WTC11 (cell line): ENCODE data around the gene ELMO1. TPM values are rescaled to one million over a fixed set of nuclear protein-coding genes. Genes with fewer than 3 reads are reported as not detected.

Experiments used
- ATAC-seq: fragments of 200-7000 bp; cut with Tn5 transposase; 2 replicates; pipeline ENCODE4 v1.10.0; 2021; ENCODE audit warnings: mild to moderate bottlenecking, moderate library complexity
- CTCF ChIA-PET: fragments of 300-600 bp; sonication (Branson Sonifier 250); formaldehyde crosslinking; loops from one replicate; lab custom pipeline; 2021; ENCODE audit warnings: antibody characterized with exemption; lab: Charles Lee
- POLR2A ChIA-PET: fragments of 350-600 bp; sonication (Branson Sonifier 250); formaldehyde crosslinking; loops from one replicate; lab custom pipeline; 2021; ENCODE audit warnings: antibody characterized with exemption; lab: Charles Lee
- DNase-seq: peaks from one replicate; pipeline ENCODE4 v3.0.0; 2021; ENCODE audit warnings: low spot score
- H3K27ac Mint-ChIP-seq: 2 replicates; pipeline ENCODE4 v1.8.0; 2021; ENCODE audit warnings: mixed read lengths
- H3K27me3 Mint-ChIP-seq: 2 replicates; pipeline ENCODE4 v1.8.0; 2021; ENCODE audit warnings: low read depth, mild to moderate bottlenecking, moderate library complexity, mixed read lengths
- H3K36me3 Mint-ChIP-seq: 2 replicates; pipeline ENCODE4 v1.8.0; 2021; ENCODE audit warnings: mixed read lengths
- H3K4me1 Mint-ChIP-seq: 2 replicates; pipeline ENCODE4 v1.8.0; 2022; ENCODE audit warnings: mixed read lengths
- H3K4me3 Mint-ChIP-seq: 2 replicates; pipeline ENCODE4 v1.8.0; 2021; ENCODE audit warnings: mild to moderate bottlenecking, moderate library complexity, mixed read lengths
- H3K9me3 Mint-ChIP-seq: 2 replicates; pipeline ENCODE4 v1.8.0; 2021; ENCODE audit warnings: mixed read lengths
- CREB1 ChIP-seq: sonication (generic); formaldehyde crosslinking; IDR thresholded peaks from 2 replicates; pipeline ENCODE4 v1.8.0; 2023; ENCODE audit warnings: mild to moderate bottlenecking, missing genetic modification reagents
- CREM ChIP-seq: sonication (generic); formaldehyde crosslinking; IDR thresholded peaks from 2 replicates; pipeline ENCODE4 v1.8.1; 2022; ENCODE audit warnings: mild to moderate bottlenecking, missing genetic modification reagents, moderate library complexity
- EMX1 ChIP-seq: fragments of 250-450 bp; sonication (Bioruptor Pico); IDR thresholded peaks from 2 replicates; pipeline ENCODE4 v1.8.0; 2021; ENCODE audit warnings: mild to moderate bottlenecking
- ESRRA ChIP-seq: sonication (generic); formaldehyde crosslinking; IDR thresholded peaks from 2 replicates; pipeline ENCODE4 v1.8.1; 2022; ENCODE audit warnings: mild to moderate bottlenecking, missing genetic modification reagents, borderline replicate concordance
- ETV6 ChIP-seq: sonication (generic); formaldehyde crosslinking; IDR thresholded peaks from 2 replicates; pipeline ENCODE4 v1.8.1; 2022; ENCODE audit warnings: mild to moderate bottlenecking, missing genetic modification reagents
- FOXP1 ChIP-seq: sonication (generic); formaldehyde crosslinking; IDR thresholded peaks from 2 replicates; pipeline ENCODE4 v1.8.0; 2022; ENCODE audit warnings: missing genetic modification reagents, mild to moderate bottlenecking, moderate library complexity, borderline replicate concordance
- NFE2L1 ChIP-seq: sonication (generic); formaldehyde crosslinking; IDR thresholded peaks from 2 replicates; pipeline ENCODE4 v1.8.1; 2023; ENCODE audit warnings: missing genetic modification reagents
- NFYB ChIP-seq: sonication (generic); formaldehyde crosslinking; conservative IDR thresholded peaks from 2 replicates; pipeline ENCODE4 v1.8.0; 2022; ENCODE audit warnings: low read depth, missing genetic modification reagents
- NR3C1 ChIP-seq: sonication (generic); formaldehyde crosslinking; conservative IDR thresholded peaks from 2 replicates; pipeline ENCODE4 v1.8.1; 2023; ENCODE audit warnings: low read depth, mild to moderate bottlenecking, missing genetic modification reagents
- SMAD3 ChIP-seq: sonication (generic); formaldehyde crosslinking; IDR thresholded peaks from 2 replicates; pipeline ENCODE4 v1.8.0; 2022; ENCODE audit warnings: missing genetic modification reagents, mild to moderate bottlenecking, borderline replicate concordance
- SP1 ChIP-seq: sonication (generic); formaldehyde crosslinking; conservative IDR thresholded peaks from 2 replicates; pipeline ENCODE4 v1.8.1; 2022; ENCODE audit warnings: missing genetic modification reagents
- ZNF138 ChIP-seq: sonication (generic); formaldehyde crosslinking; conservative IDR thresholded peaks from 2 replicates; pipeline ENCODE4 v1.8.1; 2022; ENCODE audit warnings: mild to moderate bottlenecking, moderate library complexity, missing genetic modification reagents
- ZNF219 ChIP-seq: sonication (generic); formaldehyde crosslinking; IDR thresholded peaks from 2 replicates; pipeline ENCODE4 v1.8.0; 2023; ENCODE audit warnings: missing genetic modification reagents, mild to moderate bottlenecking, borderline replicate concordance
- ZNF396 ChIP-seq: fragments of 250-450 bp; sonication (Bioruptor Pico); IDR thresholded peaks from 2 replicates; pipeline ENCODE4 v1.8.0; 2021; ENCODE audit warnings: mild to moderate bottlenecking, moderate library complexity, borderline replicate concordance
- total RNA-seq: library from RNA; stranded (reverse); gene quantifications from 3 replicates; pipeline ENCODE4 v1.2.3, GENCODE V29; 2021
- TF ChIP-seq, protein P1 (sequence below): sonication (generic); formaldehyde crosslinking; conservative IDR thresholded peaks from 2 replicates; pipeline ENCODE4 v1.8.1; 2022; ENCODE audit warnings: mild to moderate bottlenecking, missing genetic modification reagents
- TF ChIP-seq, protein P2 (sequence below): sonication (generic); formaldehyde crosslinking; IDR thresholded peaks from 2 replicates; pipeline ENCODE4 v1.8.0; 2022; ENCODE audit warnings: mild to moderate bottlenecking, missing genetic modification reagents
- TF ChIP-seq, protein P3 (sequence below): sonication (generic); formaldehyde crosslinking; IDR thresholded peaks from 2 replicates; pipeline ENCODE4 v1.8.1; 2022; ENCODE audit warnings: low read depth, missing genetic modification reagents, borderline replicate concordance
- TF ChIP-seq, protein P4 (sequence below): sonication (generic); formaldehyde crosslinking; IDR thresholded peaks from 2 replicates; pipeline ENCODE4 v1.8.1; 2023; ENCODE audit warnings: mild to moderate bottlenecking, moderate library complexity, missing genetic modification reagents
- TF ChIP-seq, protein P5 (sequence below): fragments of 250-450 bp; sonication (Bioruptor Pico); IDR thresholded peaks from 2 replicates; pipeline ENCODE4 v1.9.0; 2021; ENCODE audit warnings: mild to moderate bottlenecking
- TF ChIP-seq, protein P6 (sequence below): sonication (generic); formaldehyde crosslinking; IDR thresholded peaks from 2 replicates; pipeline ENCODE4 v1.8.0; 2023; ENCODE audit warnings: missing genetic modification reagents, mild to moderate bottlenecking, borderline replicate concordance
- TF ChIP-seq, protein P7 (sequence below): sonication (generic); formaldehyde crosslinking; IDR thresholded peaks from 2 replicates; pipeline ENCODE4 v1.8.0; 2022; ENCODE audit warnings: mild to moderate bottlenecking, missing genetic modification reagents
- TF ChIP-seq, protein P8 (sequence below): fragments of 250-450 bp; sonication (Bioruptor Pico); IDR thresholded peaks from 2 replicates; pipeline ENCODE4 v2.1.2; 2022; ENCODE audit warnings: mild to moderate bottlenecking, moderate library complexity

Gene ELMO1
- total RNA-seq, 1 experiment from 2014 or later = 19.4 TPM

DNA sequence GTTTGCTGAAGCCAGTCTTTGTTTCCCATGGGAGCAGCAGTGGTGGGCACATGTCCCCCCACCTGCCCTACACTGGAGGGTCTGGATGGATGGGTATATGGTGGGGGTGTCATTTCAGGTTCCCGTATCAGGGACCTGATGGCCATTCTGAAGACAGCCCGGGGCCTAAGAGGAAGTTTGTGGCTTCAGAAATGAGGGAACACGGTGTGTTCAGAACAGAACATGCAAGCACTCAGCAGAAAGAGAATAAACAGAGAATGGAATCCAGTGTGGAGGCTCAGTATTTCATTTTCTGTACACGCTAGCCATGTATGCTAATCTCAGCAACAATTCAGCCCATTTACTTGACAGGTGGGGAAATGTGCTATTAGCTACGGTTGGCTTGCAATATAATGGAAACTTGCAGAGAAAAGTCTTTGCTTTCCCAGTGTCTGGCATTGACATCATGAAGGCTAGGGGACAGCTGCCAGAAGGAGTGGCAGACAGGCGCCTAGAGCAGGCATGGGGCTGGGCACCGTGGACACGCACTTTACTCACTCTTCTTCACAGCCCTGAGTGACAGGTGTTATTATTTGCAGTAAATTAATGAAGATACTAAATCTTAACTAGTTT lies 98.6 kb downstream of the ELMO1 start (continued):
- TF ChIP-seq, protein P1, sequence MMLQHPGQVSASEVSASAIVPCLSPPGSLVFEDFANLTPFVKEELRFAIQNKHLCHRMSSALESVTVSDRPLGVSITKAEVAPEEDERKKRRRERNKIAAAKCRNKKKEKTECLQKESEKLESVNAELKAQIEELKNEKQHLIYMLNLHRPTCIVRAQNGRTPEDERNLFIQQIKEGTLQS (CRISPR knock-in tag) = no peak
- no peak for TF ChIP-seq EMX1 (CRISPR knock-in tag)

DNA sequence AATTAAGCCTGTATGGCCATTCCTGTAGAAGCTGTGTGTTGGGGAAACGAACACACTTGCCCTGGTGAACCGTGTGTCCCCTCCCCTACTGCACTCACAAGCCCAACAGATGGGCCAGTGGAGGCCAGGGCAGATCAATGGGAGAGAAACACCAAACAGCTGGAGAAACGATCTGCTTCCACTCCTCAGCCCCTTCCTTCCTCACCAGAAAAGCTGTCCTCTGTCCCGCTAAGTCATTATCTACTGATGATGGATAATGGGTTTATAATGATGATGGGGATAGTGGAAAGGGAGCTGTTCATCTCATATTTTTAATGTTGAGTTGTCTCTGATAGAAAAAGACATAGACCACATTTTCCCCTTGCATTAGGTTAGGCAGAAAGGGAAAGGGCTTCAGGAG lies 99.7 kb downstream of the ELMO1 start:
- H3K27me3 Mint-ChIP-seq = no peaks in the 10 kb centered on the region
- TF ChIP-seq, protein P2, sequence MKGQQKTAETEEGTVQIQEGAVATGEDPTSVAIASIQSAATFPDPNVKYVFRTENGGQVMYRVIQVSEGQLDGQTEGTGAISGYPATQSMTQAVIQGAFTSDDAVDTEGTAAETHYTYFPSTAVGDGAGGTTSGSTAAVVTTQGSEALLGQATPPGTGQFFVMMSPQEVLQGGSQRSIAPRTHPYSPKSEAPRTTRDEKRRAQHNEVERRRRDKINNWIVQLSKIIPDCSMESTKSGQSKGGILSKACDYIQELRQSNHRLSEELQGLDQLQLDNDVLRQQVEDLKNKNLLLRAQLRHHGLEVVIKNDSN (CRISPR knock-in tag) = no peak
- no peak for TF ChIP-seq CREM
- TF ChIP-seq ZNF138 (CRISPR knock-in tag) = no peak
- CTCF ChIA-PET = no interaction called here
- no peaks in the 10 kb centered on the region for H3K9me3 Mint-ChIP-seq
- no peak overlapping the region for H3K4me3 Mint-ChIP-seq
- no peaks in the 10 kb centered on the region for H3K36me3 Mint-ChIP-seq
- peaks cover 23% of the 10 kb centered on the region for H3K4me1 Mint-ChIP-seq
- POLR2A ChIA-PET = no interaction called here
- DNase-seq (no peak), ATAC-seq (no peak)
- H3K27ac Mint-ChIP-seq = no peak overlapping the region

DNA sequence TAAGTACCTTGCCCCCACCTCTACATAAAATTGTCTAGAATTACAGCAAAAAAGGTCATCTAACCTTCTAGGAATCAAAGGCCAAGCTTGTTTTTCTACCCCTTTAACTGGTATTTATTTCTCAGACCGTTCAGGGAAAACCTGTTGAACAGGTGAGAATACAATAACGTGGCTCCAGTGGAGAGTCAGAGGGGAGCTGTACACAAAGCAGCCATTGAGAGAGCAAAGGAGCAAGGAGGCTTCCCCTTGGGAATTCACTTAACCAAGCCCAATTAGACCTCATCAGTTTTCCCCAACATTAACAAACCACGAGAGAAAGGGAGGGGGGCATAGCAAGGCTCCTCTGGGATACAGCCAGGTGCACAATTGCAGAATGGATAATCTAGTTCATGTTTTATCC lies 101.9 kb downstream of the ELMO1 start:
- CTCF ChIA-PET = interaction anchor here (1.0 kb wide), 1 partner anchor 112 kb away, joined by 4 read pairs; no protein-coding TSS in a partner anchor
- no peak overlapping the region for H3K27ac Mint-ChIP-seq
- no peak for ATAC-seq
- H3K4me3 Mint-ChIP-seq = no peak overlapping the region
- H3K36me3 Mint-ChIP-seq = no peaks in the 10 kb centered on the region
- no peaks in the 10 kb centered on the region for H3K9me3 Mint-ChIP-seq
- no peak for DNase-seq
- TF ChIP-seq, protein P3, sequence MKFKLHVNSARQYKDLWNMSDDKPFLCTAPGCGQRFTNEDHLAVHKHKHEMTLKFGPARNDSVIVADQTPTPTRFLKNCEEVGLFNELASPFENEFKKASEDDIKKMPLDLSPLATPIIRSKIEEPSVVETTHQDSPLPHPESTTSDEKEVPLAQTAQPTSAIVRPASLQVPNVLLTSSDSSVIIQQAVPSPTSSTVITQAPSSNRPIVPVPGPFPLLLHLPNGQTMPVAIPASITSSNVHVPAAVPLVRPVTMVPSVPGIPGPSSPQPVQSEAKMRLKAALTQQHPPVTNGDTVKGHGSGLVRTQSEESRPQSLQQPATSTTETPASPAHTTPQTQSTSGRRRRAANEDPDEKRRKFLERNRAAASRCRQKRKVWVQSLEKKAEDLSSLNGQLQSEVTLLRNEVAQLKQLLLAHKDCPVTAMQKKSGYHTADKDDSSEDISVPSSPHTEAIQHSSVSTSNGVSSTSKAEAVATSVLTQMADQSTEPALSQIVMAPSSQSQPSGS (CRISPR knock-in tag) = no peak
- TF ChIP-seq ETV6 (CRISPR knock-in tag) (no peak), SP1 (CRISPR knock-in tag) (no peak), NR3C1 (CRISPR knock-in tag) (no peak), ZNF396 (no peak), ZNF219 (CRISPR knock-in tag) (no peak), SMAD3 (CRISPR knock-in tag) (no peak), ESRRA (CRISPR knock-in tag) (no peak), EMX1 (CRISPR knock-in tag) (no peak), FOXP1 (CRISPR knock-in tag) (no peak), NFYB (CRISPR knock-in tag) (no peak), CREM (no peak), NFE2L1 (CRISPR knock-in tag) (no peak), CREB1 (CRISPR knock-in tag) (no peak)
- TF ChIP-seq, protein P4, sequence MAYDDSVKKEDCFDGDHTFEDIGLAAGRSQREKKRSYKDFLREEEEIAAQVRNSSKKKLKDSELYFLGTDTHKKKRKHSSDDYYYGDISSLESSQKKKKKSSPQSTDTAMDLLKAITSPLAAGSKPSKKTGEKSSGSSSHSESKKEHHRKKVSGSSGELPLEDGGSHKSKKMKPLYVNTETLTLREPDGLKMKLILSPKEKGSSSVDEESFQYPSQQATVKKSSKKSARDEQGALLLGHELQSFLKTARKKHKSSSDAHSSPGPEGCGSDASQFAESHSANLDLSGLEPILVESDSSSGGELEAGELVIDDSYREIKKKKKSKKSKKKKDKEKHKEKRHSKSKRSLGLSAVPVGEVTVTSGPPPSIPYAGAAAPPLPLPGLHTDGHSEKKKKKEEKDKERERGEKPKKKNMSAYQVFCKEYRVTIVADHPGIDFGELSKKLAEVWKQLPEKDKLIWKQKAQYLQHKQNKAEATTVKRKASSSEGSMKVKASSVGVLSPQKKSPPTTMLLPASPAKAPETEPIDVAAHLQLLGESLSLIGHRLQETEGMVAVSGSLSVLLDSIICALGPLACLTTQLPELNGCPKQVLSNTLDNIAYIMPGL (CRISPR knock-in tag) = no peak
- TF ChIP-seq, protein P5, sequence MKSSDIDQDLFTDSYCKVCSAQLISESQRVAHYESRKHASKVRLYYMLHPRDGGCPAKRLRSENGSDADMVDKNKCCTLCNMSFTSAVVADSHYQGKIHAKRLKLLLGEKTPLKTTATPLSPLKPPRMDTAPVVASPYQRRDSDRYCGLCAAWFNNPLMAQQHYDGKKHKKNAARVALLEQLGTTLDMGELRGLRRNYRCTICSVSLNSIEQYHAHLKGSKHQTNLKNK (CRISPR knock-in tag) = no peak
- TF ChIP-seq, protein P6, sequence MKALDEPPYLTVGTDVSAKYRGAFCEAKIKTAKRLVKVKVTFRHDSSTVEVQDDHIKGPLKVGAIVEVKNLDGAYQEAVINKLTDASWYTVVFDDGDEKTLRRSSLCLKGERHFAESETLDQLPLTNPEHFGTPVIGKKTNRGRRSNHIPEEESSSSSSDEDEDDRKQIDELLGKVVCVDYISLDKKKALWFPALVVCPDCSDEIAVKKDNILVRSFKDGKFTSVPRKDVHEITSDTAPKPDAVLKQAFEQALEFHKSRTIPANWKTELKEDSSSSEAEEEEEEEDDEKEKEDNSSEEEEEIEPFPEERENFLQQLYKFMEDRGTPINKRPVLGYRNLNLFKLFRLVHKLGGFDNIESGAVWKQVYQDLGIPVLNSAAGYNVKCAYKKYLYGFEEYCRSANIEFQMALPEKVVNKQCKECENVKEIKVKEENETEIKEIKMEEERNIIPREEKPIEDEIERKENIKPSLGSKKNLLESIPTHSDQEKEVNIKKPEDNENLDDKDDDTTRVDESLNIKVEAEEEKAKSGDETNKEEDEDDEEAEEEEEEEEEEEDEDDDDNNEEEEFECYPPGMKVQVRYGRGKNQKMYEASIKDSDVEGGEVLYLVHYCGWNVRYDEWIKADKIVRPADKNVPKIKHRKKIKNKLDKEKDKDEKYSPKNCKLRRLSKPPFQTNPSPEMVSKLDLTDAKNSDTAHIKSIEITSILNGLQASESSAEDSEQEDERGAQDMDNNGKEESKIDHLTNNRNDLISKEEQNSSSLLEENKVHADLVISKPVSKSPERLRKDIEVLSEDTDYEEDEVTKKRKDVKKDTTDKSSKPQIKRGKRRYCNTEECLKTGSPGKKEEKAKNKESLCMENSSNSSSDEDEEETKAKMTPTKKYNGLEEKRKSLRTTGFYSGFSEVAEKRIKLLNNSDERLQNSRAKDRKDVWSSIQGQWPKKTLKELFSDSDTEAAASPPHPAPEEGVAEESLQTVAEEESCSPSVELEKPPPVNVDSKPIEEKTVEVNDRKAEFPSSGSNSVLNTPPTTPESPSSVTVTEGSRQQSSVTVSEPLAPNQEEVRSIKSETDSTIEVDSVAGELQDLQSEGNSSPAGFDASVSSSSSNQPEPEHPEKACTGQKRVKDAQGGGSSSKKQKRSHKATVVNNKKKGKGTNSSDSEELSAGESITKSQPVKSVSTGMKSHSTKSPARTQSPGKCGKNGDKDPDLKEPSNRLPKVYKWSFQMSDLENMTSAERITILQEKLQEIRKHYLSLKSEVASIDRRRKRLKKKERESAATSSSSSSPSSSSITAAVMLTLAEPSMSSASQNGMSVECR (CRISPR knock-in tag) = no peak
- TF ChIP-seq, protein P7, sequence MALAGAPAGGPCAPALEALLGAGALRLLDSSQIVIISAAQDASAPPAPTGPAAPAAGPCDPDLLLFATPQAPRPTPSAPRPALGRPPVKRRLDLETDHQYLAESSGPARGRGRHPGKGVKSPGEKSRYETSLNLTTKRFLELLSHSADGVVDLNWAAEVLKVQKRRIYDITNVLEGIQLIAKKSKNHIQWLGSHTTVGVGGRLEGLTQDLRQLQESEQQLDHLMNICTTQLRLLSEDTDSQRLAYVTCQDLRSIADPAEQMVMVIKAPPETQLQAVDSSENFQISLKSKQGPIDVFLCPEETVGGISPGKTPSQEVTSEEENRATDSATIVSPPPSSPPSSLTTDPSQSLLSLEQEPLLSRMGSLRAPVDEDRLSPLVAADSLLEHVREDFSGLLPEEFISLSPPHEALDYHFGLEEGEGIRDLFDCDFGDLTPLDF = no peak
- TF ChIP-seq, protein P8, sequence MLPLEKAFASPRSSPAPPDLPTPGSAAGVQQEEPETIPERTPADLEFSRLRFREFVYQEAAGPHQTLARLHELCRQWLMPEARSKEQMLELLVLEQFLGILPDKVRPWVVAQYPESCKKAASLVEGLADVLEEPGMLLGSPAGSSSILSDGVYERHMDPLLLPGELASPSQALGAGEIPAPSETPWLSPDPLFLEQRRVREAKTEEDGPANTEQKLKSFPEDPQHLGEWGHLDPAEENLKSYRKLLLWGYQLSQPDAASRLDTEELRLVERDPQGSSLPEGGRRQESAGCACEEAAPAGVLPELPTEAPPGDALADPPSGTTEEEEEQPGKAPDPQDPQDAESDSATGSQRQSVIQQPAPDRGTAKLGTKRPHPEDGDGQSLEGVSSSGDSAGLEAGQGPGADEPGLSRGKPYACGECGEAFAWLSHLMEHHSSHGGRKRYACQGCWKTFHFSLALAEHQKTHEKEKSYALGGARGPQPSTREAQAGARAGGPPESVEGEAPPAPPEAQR (CRISPR knock-in tag) = no peak
- TF ChIP-seq, all 79 proteins: peak for 0
- H3K27me3 Mint-ChIP-seq = no peaks in the 10 kb centered on the region
- H3K4me1 Mint-ChIP-seq = peaks cover 23% of the 10 kb centered on the region
- POLR2A ChIA-PET = no interaction called here
